Fibroblast of lung (primary cell): ENCODE measurements around the gene RERE.

Source experiments
- CTCF ChIP-seq, 2 donors: IDR thresholded peaks in 1 of 2; conservative IDR thresholded peaks in 1 of 2; 1 replicate in 1 of 2; 2 replicates in 1 of 2; pipeline ENCODE4 v1.5.1; 2011 to 2012; ENCODE audit warnings: low read length in 2 of 2, control low read depth in 1 of 2, inconsistent platforms in 1 of 2, low read depth in 1 of 2, mild to moderate bottlenecking in 1 of 2
- EZH2 ChIP-seq: IDR thresholded peaks from 2 replicates; pipeline ENCODE4 v1.5.1; 2012; ENCODE audit warnings: low read length, control low read depth, mild to moderate bottlenecking; ENCODE audit errors: missing control alignments

GRCh38 chr1:8704866-8705506 lies 112.5 kb downstream of the RERE start:
- no peak for TF ChIP-seq CTCF (conservative IDR thresholded peaks at IDR 0.05 in 1 of 2, IDR thresholded peaks at IDR 0.05 in 1 of 2; ENCODE audit: low read depth in 1 of 2, low read length in 2 of 2)
- no peak for TF ChIP-seq EZH2
